HepG2 (cell line): ENCODE results near the gene RGS7. TPM values are rescaled to one million over a fixed set of nuclear protein-coding genes. Genes with fewer than 3 reads are reported as not detected.

ENCODE experiments used
- AGO2 ChIP-seq: fragments of 200-400 bp; formaldehyde crosslinking; optimal IDR thresholded peaks from 2 replicates; pipeline ENCODE3; 2017; ENCODE audit warnings: mild to moderate bottlenecking, low read depth, low read length, moderate library complexity
- JUN ChIP-seq: sonication (generic); formaldehyde crosslinking; IDR thresholded peaks from 2 replicates; pipeline ENCODE4 v1.4.0; 2020; ENCODE audit warnings: mild to moderate bottlenecking, missing genetic modification reagents
- SRSF4 ChIP-seq: fragments of 200-400 bp; formaldehyde crosslinking; IDR thresholded peaks from one replicate; pipeline ENCODE4 v1.6.1; 2018; ENCODE audit warnings: mild to moderate bottlenecking, low read depth, low read length, moderate library complexity; ENCODE audit not compliant: poor library complexity, severe bottlenecking
- TMF1 ChIP-seq: sonication (generic); formaldehyde crosslinking; IDR thresholded peaks from 2 replicates; pipeline ENCODE4 v1.8.1; 2022; ENCODE audit warnings: low read depth, missing genetic modification reagents
- ZNF17 ChIP-seq: sonication (generic); formaldehyde crosslinking; IDR thresholded peaks from 2 replicates; pipeline ENCODE4 v1.5.0; 2020; ENCODE audit warnings: mild to moderate bottlenecking, missing genetic modification reagents
- ZNF619 ChIP-seq: sonication (generic); formaldehyde crosslinking; IDR thresholded peaks from 2 replicates; pipeline ENCODE4 v1.4.0; 2020; ENCODE audit warnings: mild to moderate bottlenecking, missing genetic modification reagents
- ZNF776 ChIP-seq: sonication (generic); formaldehyde crosslinking; IDR thresholded peaks from 2 replicates; pipeline ENCODE4 v1.4.0; 2020; ENCODE audit warnings: mild to moderate bottlenecking, missing genetic modification reagents
- polyA plus RNA-seq, 8 experiments: library from polyadenylated mRNA; depleted of rRNA in 3 of 8; stranded (reverse) in 7 of 8; unstranded in 1 of 8; fragments of >200 nt; fragmentation: Illumina TruSeq in 4 of 8; extraction: Trizol in 4 of 8; gene quantifications; 2 replicates each; pipeline versions ENCODE4 v1.2.1 to v1.2.3, GENCODE V29; 2011 to 2016; ENCODE audit warnings: low read depth in 4 of 8, missing spikeins in 1 of 8, mixed read lengths in 1 of 8; ENCODE audit not compliant: insufficient read depth in 1 of 8
- total RNA-seq, 5 experiments: library from RNA; depleted of rRNA; stranded (reverse); fragments of >200 nt; fragmentation: Illumina TruSeq; extraction: Trizol; gene quantifications; 2 replicates each; pipeline ENCODE4 v1.2.3, GENCODE V29; 2016; ENCODE audit warnings: low read depth in 1 of 5
- TF ChIP-seq, protein P1 (sequence below), 2 experiments: sonication (generic) in 1 of 2; formaldehyde crosslinking in 1 of 2; IDR thresholded peaks; 2 replicates each; pipeline versions ENCODE4 v1.4.0 to v1.6.1; 2018 to 2020; ENCODE audit warnings: missing genetic modification reagents in 2 of 2, borderline replicate concordance in 1 of 2, low read depth in 1 of 2, mild to moderate bottlenecking in 1 of 2, missing biosample characterization in 1 of 2
- TF ChIP-seq, protein P2 (sequence below): sonication (generic); formaldehyde crosslinking; IDR thresholded peaks from 2 replicates; pipeline ENCODE4 v1.4.0; 2020; ENCODE audit warnings: low read depth, mild to moderate bottlenecking, missing genetic modification reagents
- TF ChIP-seq, protein P3 (sequence below): sonication (generic); formaldehyde crosslinking; conservative IDR thresholded peaks from 2 replicates; pipeline ENCODE4 v1.5.0; 2020; ENCODE audit warnings: missing genetic modification reagents

RGS7 gene
- total and polyA plus RNA-seq, 2 of the 13 experiments (the other 11 are each of a cell fraction or from before 2014, with no cell fraction given): not detected

DNA sequence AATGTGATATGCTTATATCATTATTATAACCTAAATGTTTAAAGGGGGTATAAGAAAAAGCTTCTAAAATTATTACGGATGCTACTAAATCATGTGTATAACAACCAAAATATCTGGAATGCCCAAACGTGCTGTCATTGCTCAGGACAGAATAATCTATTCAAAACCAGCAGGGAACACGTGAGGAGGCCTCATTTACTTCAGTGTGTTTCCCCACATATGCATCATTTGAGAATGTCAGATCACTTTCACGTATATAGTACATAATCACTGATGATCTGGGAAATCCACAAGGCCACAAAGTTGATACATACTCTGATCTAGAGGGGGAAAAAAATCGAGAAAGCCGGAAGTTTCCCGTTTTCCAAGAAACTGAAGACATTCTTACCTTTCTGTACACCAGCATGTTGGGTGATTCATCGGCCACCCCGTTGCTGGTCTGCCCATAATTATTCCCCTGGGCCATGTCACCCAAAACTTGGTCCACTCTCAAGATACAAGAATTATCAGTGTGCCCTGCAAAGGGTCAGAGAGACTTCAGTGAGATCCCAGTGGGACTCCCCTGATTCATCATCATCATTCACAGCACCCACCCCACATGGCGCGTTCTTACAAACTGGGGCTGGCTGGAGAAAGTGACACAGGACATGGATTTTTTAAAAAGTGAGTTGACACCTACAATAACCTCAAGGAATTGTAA is 1.5 kb downstream of the RGS7 start (continued):
- TF ChIP-seq, protein P1, sequence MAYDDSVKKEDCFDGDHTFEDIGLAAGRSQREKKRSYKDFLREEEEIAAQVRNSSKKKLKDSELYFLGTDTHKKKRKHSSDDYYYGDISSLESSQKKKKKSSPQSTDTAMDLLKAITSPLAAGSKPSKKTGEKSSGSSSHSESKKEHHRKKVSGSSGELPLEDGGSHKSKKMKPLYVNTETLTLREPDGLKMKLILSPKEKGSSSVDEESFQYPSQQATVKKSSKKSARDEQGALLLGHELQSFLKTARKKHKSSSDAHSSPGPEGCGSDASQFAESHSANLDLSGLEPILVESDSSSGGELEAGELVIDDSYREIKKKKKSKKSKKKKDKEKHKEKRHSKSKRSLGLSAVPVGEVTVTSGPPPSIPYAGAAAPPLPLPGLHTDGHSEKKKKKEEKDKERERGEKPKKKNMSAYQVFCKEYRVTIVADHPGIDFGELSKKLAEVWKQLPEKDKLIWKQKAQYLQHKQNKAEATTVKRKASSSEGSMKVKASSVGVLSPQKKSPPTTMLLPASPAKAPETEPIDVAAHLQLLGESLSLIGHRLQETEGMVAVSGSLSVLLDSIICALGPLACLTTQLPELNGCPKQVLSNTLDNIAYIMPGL (CRISPR knock-in tag; IDR thresholded peaks at IDR 0.05; ENCODE audit: borderline replicate concordance in 1 of 2, low read depth in 1 of 2): no peak
- TF ChIP-seq AGO2 (no peak), SRSF4 (no peak), TMF1 (no peak), ZNF17 (CRISPR knock-in tag) (no peak), ZNF776 (no peak), ZNF619 (CRISPR knock-in tag) (no peak), JUN (CRISPR knock-in tag) (no peak)
- TF ChIP-seq, protein P2, sequence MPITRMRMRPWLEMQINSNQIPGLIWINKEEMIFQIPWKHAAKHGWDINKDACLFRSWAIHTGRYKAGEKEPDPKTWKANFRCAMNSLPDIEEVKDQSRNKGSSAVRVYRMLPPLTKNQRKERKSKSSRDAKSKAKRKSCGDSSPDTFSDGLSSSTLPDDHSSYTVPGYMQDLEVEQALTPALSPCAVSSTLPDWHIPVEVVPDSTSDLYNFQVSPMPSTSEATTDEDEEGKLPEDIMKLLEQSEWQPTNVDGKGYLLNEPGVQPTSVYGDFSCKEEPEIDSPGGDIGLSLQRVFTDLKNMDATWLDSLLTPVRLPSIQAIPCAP (CRISPR knock-in tag): no peak
- TF ChIP-seq, protein P3, sequence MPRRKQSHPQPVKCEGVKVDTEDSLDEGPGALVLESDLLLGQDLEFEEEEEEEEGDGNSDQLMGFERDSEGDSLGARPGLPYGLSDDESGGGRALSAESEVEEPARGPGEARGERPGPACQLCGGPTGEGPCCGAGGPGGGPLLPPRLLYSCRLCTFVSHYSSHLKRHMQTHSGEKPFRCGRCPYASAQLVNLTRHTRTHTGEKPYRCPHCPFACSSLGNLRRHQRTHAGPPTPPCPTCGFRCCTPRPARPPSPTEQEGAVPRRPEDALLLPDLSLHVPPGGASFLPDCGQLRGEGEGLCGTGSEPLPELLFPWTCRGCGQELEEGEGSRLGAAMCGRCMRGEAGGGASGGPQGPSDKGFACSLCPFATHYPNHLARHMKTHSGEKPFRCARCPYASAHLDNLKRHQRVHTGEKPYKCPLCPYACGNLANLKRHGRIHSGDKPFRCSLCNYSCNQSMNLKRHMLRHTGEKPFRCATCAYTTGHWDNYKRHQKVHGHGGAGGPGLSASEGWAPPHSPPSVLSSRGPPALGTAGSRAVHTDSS (CRISPR knock-in tag): no peak
- TF ChIP-seq, all 625 proteins: peak for 0
